Measurements from ENCODE around the gene DCAF11.
A peak's percentile ranks its signal among the peaks of the same experiment; 100 is the strongest.

Gene DCAF11

DNA sequence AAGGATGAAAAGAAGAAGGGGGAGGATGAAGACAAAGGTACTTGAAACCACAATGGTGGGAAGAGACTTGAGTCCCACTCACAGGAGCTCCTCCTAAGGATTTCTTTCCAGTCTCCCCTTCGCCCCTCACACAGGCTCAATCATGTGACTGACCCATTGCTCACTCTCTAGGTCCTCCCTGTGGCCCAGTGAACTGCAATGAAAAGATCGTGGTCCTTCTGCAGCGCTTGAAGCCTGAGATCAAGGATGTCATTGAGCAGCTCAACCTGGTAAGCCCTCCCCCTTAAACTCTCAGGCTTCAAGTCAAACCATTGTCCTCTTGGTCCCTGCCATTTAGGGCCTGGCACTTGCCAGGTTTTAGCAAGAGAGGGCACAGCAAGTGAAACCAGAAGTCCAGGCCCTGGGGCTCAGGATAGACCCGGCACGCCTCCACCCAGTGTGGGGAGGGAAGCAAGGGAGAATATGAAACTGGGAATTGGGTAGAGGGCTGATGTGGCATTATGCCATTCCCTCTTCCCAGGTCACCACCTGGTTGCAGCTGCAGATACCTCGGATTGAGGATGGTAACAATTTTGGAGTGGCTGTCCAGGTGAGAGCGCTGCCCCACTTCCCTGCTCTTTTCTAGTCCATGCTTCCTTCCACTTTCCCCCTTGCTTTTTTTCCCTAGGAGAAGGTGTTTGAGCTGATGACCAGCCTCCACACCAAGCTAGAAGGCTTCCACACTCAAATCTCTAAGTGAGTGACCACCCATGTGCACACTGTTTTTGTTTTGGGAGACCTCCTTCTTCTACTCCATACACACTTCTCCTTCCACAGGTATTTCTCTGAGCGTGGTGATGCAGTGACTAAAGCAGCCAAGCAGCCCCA lies 23.2 kb downstream of the DCAF11 start (continued):
- TF ChIP-seq ZNF2 (tag by site-specific recombination; IDR thresholded peaks at IDR 0.05) (no peak), ZNF585B (tag by site-specific recombination; IDR thresholded peaks at IDR 0.05) (no peak)

DNA sequence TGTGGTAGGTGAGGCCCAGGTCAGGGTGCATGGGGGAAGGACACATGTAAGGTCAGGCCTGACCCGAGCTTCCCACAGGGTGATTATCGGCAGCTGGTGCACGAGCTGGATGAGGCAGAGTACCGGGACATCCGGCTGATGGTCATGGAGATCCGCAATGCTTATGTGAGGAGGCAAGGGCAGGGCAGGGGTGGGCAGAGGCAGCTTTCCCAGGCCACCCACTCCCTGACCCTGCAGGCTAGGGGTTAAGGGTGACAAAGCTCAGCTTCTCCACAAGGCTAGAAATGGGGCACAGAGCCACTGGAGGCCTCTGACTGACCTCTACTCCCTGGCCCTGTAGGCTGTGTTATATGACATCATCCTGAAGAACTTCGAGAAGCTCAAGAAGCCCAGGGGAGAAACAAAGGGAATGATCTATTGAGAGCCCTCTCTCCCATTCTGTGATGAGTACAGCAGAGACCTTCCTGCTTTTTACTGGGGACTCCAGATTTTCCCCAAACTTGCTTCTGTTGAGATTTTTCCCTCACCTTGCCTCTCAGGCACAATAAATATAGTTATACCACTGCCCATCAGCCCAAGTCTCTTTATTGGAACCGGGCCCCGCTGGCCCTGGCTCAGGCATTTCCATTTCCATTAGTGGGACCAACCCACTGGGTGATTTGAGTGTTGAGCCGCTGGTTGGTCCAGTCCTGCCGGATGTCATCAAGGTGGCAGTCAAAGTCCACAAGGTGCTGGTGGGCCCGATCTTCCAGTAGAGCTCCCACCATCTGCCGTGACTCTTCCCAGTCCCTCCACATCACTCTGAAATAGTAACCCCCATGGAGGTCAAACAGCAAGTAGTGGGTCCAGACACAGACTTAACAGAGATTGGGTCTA lies 24.1 kb downstream of the DCAF11 start:
- no peak overlapping the region for H3K4me3 ChIP-seq (ENCODE audit: low read depth, low read length)
- no peaks in the 10 kb centered on the region for H3K9me3 ChIP-seq (ENCODE audit: control insufficient read depth, insufficient read depth, low read depth, low read length)
- ChIA-PET CTCF (interaction anchor here (1.0 kb wide), 1 partner anchor 169 kb away, joined by 3 read pairs; the partner anchor contains the start of gene CIDEB), POLR2A (interaction anchor here (0.7 to 7.3 kb wide), 6 partner anchors 8 to 75 kb away, joined by 3 to 163 read pairs (median 22); partner anchors contain the start of genes CHMP4A, DCAF11, IRF9 and NRL)
- peaks cover 4% of the 10 kb centered on the region; the same call in 1 of the 2 replicates for H3K4me1 ChIP-seq (ENCODE audit: control insufficient read depth, insufficient read depth, low read length)
- TF ChIP-seq, protein P1, sequence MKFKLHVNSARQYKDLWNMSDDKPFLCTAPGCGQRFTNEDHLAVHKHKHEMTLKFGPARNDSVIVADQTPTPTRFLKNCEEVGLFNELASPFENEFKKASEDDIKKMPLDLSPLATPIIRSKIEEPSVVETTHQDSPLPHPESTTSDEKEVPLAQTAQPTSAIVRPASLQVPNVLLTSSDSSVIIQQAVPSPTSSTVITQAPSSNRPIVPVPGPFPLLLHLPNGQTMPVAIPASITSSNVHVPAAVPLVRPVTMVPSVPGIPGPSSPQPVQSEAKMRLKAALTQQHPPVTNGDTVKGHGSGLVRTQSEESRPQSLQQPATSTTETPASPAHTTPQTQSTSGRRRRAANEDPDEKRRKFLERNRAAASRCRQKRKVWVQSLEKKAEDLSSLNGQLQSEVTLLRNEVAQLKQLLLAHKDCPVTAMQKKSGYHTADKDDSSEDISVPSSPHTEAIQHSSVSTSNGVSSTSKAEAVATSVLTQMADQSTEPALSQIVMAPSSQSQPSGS (tag by site-specific recombination; IDR thresholded peaks at IDR 0.05; ENCODE audit: low read depth): peak; percentile 72
- TF ChIP-seq ZNF677 (tag by site-specific recombination; IDR thresholded peaks at IDR 0.05): no peak
- no peak for TF ChIP-seq ZSCAN30 (tag by site-specific recombination; IDR thresholded peaks at IDR 0.05)
- TF ChIP-seq ZNF138 (tag by site-specific recombination; IDR thresholded peaks at IDR 0.05; ENCODE audit: borderline replicate concordance): no peak
- TF ChIP-seq SETDB1 (IDR thresholded peaks at IDR 0.05; ENCODE audit: insufficient read length, low read length): no peak
- no peak for TF ChIP-seq ZNF211 (tag by site-specific recombination; IDR thresholded peaks at IDR 0.05; ENCODE audit: low read depth)
- 0 out of 2 replicates have a peak overlapping the region, but pooled peaks have one; percentile 35 for H3K27ac ChIP-seq (ENCODE audit: extremely low read depth, low read depth, low read length)
- peaks cover 11 to 33% of the 10 kb centered on the region in 2 experiments for H3K36me3 ChIP-seq (ENCODE audit: control insufficient read depth in 2 of 2, insufficient read depth in 1 of 2, low read length in 2 of 2)

DNA sequence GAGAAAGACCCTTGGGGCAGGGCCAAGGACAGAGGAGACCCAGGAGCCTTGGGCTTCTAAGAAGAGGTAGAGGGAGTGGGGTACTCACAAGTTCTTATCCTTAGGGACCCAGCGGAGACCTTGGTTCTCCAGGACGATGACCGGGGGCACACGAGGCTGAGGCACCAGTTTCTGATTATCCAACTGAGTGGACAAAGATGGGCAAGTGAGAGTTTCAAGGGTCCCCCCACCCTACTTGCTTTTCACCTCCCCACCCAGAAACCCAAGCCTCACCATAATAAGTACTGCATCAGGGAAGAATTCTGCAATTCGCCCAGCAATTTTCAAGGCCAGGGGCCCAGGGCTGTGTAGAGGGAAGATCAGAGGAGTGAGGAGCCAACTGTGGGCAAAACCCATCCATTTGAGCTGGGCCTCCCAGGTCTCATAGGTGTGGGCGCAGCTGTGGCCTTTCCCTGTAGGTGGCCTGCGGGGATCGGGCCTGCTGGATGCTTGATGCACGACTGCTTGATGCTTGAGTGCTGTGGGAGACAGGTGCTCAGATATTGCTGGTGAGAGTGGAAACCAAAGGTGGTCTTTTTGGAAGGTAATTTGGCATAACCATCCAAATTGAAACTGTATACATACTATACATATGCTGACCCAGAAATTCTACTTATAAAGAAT lies 24.8 kb downstream of the DCAF11 start:
- ChIA-PET POLR2A (interaction anchor here (1.1 to 7.3 kb wide), 4 partner anchors 7 to 45 kb away, joined by 3 to 163 read pairs (median 52); partner anchors contain the start of genes DCAF11, IRF9, NRL and PCK2), CTCF (interaction anchor here (1.0 kb wide), 1 partner anchor 23 kb away, joined by 3 read pairs; no protein-coding TSS in a partner anchor)
- Histone ChIP-seq H3K4me3 (ENCODE audit: low read depth, low read length) (peak overlapping the region; percentile 90), H3K27ac (ENCODE audit: extremely low read depth, low read depth, low read length) (peak overlapping the region; percentile 35; the same call in 1 of the 2 replicates), H3K36me3 (ENCODE audit: control insufficient read depth in 2 of 2, insufficient read depth in 1 of 2, low read length in 2 of 2) (peaks cover 11 to 40% of the 10 kb centered on the region in 2 experiments), H3K4me1 (ENCODE audit: control insufficient read depth, insufficient read depth, low read length) (peaks cover 4% of the 10 kb centered on the region; the same call in 1 of the 2 replicates), H3K9me3 (ENCODE audit: control insufficient read depth, insufficient read depth, low read depth, low read length) (no peaks in the 10 kb centered on the region)
- TF ChIP-seq, protein P2, sequence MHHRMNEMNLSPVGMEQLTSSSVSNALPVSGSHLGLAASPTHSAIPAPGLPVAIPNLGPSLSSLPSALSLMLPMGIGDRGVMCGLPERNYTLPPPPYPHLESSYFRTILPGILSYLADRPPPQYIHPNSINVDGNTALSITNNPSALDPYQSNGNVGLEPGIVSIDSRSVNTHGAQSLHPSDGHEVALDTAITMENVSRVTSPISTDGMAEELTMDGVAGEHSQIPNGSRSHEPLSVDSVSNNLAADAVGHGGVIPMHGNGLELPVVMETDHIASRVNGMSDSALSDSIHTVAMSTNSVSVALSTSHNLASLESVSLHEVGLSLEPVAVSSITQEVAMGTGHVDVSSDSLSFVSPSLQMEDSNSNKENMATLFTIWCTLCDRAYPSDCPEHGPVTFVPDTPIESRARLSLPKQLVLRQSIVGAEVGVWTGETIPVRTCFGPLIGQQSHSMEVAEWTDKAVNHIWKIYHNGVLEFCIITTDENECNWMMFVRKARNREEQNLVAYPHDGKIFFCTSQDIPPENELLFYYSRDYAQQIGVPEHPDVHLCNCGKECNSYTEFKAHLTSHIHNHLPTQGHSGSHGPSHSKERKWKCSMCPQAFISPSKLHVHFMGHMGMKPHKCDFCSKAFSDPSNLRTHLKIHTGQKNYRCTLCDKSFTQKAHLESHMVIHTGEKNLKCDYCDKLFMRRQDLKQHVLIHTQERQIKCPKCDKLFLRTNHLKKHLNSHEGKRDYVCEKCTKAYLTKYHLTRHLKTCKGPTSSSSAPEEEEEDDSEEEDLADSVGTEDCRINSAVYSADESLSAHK (tag by site-specific recombination; IDR thresholded peaks at IDR 0.05): peak; percentile 98
- TF ChIP-seq SP3 (tag by site-specific recombination; IDR thresholded peaks at IDR 0.05) (no peak), ZNF791 (tag by site-specific recombination; IDR thresholded peaks at IDR 0.05) (no peak), EGR2 (tag by site-specific recombination; IDR thresholded peaks at IDR 0.05; ENCODE audit: low read depth) (0 out of 2 replicates have a peak, but pooled peaks have one; percentile 12), GLIS1 (tag by site-specific recombination; IDR thresholded peaks at IDR 0.05) (peak; percentile 48), ZNF155 (tag by site-specific recombination; IDR thresholded peaks at IDR 0.05) (no peak)
- TF ChIP-seq, protein P3, sequence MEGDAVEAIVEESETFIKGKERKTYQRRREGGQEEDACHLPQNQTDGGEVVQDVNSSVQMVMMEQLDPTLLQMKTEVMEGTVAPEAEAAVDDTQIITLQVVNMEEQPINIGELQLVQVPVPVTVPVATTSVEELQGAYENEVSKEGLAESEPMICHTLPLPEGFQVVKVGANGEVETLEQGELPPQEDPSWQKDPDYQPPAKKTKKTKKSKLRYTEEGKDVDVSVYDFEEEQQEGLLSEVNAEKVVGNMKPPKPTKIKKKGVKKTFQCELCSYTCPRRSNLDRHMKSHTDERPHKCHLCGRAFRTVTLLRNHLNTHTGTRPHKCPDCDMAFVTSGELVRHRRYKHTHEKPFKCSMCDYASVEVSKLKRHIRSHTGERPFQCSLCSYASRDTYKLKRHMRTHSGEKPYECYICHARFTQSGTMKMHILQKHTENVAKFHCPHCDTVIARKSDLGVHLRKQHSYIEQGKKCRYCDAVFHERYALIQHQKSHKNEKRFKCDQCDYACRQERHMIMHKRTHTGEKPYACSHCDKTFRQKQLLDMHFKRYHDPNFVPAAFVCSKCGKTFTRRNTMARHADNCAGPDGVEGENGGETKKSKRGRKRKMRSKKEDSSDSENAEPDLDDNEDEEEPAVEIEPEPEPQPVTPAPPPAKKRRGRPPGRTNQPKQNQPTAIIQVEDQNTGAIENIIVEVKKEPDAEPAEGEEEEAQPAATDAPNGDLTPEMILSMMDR (tag by site-specific recombination; IDR thresholded peaks at IDR 0.05): 0 out of 2 replicates have a peak, but pooled peaks have one; percentile 10
- TF ChIP-seq, protein P4, sequence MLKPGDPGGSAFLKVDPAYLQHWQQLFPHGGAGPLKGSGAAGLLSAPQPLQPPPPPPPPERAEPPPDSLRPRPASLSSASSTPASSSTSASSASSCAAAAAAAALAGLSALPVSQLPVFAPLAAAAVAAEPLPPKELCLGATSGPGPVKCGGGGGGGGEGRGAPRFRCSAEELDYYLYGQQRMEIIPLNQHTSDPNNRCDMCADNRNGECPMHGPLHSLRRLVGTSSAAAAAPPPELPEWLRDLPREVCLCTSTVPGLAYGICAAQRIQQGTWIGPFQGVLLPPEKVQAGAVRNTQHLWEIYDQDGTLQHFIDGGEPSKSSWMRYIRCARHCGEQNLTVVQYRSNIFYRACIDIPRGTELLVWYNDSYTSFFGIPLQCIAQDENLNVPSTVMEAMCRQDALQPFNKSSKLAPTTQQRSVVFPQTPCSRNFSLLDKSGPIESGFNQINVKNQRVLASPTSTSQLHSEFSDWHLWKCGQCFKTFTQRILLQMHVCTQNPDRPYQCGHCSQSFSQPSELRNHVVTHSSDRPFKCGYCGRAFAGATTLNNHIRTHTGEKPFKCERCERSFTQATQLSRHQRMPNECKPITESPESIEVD (tag by site-specific recombination; IDR thresholded peaks at IDR 0.05): no peak
